Stromal cell of bone marrow (primary cell): ENCODE results near the gene TRIM8.

Experiments
- DNase-seq: peaks from one replicate; pipeline ENCODE4 v3.0.0-alpha.2; 2012; ENCODE audit warnings: low read depth

Gene TRIM8

DNA sequence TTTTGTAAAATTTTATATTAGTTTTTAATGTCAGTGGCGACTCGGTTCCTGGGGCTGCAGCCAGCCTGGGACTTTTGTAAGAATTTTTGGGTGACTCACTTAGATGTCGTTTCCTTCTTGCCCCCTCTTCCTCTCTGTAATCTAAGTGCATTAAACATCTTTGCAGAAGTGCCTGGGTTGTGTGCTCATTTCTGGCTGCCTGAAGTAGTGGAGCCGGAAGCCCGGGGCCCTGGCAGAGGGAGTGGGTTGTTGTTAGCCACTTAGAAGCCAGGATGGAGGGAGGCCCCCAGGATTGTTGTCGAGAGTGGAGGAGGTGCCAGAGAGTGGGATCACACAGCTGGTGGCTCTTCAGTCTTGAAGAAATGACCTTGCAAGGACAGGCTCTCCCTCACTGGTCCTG lies 11.0 kb upstream of the TRIM8 start:
- DNase-seq = no peak

DNA sequence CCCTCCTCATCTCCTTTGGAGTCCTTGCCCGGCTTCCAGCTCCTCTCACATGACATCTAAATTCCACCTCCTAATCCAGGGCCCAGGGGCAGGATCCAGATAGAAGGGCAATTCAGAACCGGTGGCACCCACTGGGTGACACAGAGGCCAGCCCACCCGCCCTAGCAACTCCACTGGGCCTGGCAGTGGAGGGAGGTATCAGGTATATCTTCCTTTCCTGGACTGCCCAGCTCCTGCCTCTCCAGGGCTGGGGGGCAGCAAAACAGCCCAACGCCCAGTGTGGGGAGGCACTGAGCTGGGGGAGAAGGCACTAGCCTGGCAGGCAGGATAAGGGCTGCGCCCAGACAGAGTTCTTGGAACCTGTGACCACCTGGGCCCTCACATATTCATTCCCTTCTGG lies 10.4 kb upstream of the TRIM8 start:
- no peak for DNase-seq

DNA sequence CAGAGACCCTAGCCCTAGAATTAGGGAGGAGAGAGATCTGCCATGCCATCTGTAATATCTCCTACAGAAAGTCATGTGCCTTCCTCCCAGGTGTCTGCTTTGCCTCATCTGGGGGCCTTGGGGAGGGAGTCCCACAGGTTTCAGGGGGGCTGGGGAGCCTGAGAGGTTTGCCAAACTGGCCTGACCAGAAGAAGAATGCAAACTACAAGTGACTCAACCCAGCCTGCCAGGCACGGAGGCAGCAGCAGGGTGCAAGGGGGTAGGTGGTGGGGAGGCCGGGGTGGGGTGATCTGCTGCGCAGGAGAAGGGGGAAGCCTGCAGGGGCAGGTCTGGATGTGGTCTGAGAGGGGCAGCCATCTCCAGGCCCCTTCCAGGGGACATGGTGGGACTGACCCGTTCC lies 9.6 kb upstream of the TRIM8 start:
- DNase-seq = no peak

DNA sequence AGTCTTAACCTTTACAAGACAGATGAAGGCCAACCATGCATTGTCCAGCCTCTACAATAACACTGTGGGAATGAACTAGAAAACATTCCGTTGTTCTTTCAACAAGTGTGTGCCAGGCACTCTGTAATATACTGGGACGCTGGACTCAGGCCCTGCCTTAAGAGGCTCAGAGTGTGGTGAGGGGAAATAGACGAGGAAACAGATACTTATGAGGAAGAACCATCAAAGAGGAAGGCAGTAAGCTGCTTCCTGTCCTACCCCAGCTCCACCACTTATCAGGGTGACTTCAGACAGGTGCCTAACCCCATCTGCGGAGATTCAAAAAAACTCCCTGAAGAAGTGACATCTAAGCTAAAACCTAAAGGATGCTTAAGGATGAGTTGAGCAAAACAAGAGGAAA lies 8.9 kb upstream of the TRIM8 start:
- DNase-seq = no peak

DNA sequence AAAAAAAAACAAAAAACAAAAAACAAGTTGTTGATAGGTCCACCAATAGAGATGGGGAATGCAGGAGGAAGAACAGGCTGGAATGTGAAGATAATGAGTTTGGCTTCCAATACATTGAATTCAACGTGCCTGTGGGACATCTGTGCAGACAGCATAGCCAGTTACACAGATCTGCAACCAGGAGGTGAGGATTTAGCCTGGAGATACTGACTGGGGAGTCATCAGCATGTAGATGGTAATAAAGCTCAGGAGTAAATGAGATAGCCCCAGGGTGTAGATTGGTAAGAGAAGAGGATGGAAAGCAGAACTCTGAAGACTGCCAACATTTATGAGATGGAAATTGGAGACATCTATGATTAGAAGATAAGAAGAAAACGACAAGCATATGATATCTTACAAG lies 4.7 kb upstream of the TRIM8 start:
- no peak for DNase-seq

DNA sequence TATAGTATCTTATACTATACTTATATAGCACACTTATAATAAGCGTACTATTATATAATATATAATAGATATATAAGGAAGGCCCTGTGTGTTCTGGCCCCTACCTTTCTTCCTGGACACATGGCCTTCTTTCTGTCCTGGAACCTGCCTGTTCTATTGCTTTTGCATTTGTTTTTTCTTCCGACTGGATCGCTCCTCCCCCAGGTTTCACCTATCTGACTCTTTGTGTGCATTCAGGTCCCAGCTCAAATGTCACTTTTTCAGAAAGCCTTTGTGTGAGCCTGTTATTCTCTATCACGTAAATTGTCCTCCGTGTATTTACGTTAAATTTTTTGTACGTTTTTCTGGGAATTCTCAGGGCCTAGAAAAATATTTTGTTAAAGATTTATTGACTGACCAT lies 2.9 kb upstream of the TRIM8 start:
- DNase-seq = no peak

DNA sequence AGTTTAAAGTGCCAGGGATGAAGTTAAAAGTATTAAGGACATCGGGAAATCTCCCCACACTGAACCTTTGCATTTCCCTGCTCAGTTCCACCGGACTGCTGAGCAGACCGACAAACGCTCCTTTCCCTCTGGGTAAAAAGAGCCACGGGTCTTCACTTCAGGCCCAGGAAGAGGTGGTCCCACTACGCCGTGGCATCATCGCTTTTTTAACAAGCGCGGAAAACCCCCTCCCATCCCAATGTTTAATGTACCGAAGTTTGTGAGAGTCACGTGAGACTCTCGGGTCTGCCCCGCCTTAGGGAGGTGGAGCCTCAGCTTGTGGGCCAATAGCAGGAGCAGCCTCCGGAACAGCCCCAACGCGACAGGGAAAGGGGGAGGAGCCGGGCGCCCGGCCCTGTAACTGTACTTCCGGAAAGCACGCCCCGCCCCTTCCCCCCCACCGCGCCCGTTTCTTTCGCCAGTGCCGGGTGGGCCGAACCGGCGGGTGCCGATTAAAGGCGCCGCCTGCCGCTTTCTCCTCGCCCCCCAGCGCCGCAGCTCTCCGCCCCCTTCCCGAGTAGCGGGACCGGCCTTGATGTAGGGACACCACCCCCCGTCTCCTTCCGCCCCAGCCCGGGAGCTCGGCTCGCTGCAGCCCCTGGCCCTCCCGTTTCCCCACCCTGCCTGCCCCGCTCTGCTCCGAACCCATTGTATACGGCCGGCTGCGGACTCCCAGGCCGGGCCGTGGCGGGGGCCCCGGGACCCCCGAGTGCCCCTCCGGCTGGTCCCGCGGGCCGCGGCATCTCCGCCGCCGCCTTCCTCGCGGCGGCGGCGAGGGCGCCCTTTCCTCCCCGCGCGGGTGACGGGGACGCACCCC lies 2.2 kb upstream of the TRIM8 start:
- peak; percentile 94 for DNase-seq

DNA sequence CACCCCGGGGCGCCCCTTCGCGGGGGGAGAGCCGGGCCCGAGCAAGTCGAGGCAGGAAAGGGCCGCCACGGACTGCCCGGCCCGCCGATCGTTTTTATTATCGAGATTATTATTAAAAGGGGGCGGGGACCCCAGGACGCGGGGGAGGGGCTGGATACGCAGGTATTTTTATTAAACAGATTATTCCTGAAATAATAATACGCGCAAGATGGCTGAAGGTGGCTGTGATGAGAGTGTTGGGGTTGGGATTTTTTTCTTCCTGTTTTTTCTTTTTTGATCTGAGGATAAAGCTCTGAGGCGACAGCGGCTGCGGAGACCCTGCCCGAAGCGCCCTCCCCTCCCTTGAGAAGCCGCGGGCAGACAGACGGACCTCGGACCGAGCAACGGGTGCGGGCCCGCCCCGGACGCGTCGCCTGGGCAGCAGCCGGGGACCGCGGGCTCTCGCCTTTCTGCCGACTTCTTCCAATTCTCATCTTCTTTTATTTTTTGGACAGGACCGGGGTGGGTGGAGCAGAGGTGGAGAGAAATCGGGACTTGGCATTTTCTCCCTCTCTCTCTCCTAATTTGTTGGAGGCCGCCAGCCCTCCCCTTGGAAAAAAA lies 1.4 kb upstream of the TRIM8 start:
- DNase-seq = peak; percentile 75

DNA sequence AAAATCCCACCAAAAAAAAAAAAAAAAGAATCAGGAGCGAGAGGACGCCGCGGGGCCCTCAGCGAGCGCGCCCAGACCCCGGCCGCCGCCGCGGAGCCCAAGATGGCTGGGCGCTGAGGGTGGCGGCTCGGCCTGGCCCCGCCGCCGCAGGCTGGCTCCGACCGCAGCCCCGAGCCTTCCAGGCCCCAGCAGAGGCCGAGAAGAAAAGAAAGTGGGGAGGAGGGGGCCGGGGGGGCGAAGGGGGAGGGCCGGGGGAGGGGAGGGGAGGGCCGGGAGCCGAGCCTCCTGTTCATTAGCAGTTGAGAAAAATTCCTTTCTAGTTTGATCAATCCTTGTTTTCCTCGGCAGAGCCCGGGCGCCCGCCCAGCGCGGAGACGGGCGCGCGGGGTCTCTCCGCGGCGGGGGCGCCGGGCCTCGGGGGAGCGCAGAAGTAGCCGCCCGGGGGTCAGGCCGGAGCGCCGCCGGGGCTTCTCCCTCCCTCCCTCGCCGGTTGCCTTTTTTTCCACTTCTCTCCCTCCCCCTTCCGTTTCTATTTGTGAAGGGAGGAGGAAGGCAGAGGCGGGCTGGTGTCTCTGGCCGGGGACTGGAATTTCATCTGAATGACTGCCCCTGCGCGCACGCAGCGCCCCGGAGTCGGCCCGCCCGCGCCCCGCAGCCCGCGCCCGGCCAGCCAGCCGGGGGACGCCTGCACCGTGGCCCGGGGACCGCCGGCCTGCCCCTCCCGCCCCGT lies 778 bp upstream of the TRIM8 start:
- DNase-seq = peak; percentile 76

DNA sequence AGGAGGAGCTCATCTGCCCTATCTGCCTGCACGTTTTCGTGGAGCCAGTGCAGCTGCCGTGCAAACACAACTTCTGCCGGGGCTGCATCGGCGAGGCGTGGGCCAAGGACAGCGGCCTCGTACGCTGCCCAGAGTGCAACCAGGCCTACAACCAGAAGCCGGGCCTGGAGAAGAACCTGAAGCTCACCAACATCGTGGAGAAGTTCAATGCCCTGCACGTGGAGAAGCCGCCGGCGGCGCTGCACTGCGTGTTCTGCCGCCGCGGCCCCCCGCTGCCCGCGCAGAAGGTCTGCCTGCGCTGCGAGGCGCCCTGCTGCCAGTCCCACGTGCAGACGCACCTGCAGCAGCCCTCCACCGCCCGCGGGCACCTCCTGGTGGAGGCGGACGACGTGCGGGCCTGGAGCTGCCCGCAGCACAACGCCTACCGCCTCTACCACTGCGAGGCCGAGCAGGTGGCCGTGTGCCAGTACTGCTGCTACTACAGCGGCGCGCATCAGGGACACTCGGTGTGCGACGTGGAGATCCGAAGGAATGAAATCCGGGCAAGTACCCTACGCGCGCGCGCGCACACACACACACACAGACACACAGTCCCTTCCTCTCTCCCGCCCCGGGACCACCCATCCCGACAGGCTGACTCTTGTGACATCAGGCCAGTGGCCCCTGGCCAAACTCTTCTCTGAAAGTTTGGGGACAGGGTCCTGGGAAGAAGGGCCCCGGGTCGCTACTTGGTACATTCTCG lies 538 bp downstream of the TRIM8 start:
- DNase-seq = no peak

DNA sequence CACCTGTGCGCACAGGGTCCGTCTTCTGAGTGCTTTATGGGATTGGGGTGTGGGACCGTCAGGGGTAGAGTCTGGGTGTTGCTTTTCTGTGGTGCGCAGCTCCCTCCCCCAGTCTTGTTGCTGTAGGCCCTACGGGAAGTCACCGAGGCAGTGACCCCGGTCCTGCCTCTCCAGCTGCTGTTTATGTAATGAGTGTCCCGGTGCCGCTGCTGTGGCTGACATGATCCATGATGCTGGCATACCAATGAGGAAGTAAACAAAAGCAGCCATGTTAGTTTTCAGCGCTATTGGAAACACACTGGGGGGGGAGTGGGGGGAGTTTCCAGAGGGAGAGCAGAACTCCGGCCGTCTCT lies 1.1 kb downstream of the TRIM8 start:
- no peak for DNase-seq

DNA sequence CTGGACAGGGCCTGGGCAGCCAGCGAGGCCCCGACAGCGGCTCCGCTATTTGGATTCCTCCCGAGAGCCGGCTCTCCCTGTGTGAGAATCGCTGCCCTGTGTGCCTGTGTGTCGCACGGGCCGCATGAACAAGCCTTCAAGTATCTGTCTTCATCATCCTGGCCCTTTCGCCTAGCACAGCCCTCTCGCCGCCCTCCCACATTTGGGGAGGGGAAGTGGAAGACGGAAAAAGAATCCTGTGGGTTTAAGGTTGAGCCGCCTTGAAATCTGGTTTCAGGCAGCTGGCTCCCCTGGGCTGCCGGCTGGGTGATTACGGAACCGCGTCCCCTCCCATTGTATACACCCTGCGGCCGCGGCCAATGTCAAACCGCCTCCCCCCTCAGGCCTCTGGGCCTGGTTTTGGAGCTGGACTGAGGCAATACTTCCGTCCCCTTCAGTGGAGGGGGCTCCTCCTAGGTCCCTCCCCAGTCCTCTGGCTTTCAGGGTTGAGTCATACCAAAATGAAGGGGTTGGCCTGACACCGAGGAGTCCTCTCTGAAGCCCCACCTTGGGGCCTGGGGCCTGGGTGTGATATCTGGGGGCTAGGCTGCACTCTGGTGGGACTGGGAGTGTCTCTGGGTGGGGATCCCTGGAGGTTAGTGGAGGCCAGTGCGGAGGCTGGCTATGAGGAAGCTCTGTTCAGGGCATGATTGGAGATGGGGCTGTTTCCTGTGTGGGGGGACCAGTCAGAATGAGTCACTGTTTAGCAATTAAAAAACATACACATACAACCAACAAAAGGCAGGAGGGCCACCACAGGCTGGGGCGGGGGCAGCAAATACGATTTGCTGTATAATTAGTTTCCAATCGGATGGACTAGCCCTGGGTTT lies 1.7 kb downstream of the TRIM8 start:
- DNase-seq = peak; percentile 96

DNA sequence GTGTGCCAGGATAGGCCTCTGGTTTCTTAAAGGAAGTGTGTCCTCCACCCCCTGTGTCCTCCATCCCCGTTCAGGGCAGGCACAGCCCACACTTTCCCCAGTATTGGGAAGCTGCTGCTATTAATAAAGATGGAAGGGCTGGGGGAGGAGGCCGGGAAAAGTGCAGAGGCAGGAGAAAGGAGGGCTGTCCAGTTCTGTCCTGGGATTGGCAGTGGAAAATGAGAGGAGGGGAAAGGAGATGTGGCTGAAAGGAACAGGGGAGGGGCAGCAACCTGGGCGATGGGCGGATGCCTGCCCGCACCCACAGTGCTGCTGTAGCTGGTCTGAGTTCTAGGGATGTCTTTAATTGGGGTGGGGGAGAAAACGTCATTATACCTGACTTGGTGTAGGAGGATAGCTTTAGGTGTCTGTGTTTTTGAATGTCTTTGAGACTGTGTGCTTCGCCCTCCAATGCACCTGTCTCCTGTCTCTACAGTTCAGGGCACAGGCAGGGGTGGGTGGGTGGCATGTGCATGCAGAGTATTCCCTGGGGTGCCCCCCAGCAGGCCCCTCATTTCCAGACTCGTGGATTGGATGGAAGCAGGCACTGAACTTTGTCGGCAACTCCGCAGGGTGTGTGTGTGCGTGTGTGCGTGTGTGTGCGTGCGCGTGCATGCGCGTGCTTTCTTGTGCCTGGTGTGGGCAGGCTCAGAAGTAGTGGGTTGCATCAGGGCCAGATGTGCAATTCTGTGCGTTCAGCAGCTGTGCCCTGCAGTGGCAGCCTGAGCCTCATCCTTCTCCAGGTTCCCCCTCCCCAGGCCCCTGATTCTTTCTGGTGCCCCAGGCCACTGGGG lies 2.5 kb downstream of the TRIM8 start:
- DNase-seq = no peak

DNA sequence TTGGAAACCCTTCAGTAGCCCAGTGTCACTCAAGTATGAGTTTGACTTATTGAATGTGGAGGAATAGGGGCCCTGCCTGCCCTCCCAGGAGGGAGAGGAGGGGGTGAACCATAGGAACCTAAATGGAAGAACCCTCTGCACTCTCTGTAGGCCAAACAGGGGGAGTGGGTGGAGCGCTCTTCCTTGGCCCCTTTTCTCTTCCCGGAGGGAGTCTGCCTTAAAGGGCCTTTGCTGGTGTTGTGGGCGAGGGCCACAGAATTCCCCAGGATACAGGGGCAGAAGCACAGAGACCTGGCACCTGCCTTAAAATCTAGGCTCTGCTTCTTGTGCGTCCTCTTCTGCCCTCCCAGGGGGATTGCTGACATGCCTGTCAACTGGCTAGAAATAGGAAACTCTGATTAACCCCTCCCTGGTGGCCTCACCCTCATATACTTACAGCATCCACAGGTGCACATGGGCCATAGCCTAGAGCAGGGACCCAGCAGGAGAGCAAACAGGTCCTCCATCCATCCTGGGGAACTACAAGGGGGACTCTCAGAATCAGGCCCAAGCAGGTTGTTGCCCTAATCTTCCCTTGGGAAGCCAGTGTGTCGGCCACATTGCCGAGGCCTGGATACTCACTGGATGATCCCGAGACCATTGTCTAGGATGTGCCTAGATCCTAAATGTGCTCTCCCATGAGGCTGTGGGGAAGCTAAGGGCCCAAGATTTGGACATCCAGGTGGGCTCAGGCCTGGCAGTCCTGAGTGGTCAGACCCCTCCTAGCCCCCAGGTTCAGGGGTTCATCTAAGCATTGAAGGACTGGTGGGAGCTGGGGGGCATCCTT lies 3.4 kb downstream of the TRIM8 start:
- DNase-seq = no peak

DNA sequence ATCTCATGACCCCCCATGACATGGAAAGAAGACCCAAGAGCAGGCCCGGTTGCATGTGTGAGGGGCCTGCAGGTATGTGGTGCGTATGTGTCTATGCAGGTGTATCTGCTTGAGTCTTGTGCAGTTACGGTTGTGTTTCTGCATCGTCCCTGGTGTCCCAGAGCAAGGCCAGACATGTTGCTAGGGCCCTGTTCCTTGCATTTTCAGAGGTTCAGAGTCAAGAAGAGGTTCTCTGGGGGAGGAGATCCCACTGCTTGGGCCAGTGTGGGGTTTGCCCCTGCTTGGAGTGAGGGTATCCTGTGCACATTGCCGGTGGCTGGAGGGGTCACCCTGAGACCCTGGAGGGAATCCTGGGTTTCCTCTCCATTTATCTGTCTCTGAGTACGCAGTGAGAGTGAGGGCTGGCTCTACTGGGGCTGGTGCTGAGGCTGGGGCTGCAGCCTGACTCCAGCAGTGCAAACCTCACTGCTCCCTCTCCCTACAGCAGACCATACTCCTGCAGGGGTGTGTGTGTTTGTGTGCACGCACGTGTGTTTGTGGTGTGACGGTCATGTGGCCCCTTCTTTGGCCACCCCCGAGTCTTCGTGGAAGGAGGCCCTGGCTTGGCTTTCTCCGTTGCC lies 4.1 kb downstream of the TRIM8 start:
- DNase-seq = no peak

DNA sequence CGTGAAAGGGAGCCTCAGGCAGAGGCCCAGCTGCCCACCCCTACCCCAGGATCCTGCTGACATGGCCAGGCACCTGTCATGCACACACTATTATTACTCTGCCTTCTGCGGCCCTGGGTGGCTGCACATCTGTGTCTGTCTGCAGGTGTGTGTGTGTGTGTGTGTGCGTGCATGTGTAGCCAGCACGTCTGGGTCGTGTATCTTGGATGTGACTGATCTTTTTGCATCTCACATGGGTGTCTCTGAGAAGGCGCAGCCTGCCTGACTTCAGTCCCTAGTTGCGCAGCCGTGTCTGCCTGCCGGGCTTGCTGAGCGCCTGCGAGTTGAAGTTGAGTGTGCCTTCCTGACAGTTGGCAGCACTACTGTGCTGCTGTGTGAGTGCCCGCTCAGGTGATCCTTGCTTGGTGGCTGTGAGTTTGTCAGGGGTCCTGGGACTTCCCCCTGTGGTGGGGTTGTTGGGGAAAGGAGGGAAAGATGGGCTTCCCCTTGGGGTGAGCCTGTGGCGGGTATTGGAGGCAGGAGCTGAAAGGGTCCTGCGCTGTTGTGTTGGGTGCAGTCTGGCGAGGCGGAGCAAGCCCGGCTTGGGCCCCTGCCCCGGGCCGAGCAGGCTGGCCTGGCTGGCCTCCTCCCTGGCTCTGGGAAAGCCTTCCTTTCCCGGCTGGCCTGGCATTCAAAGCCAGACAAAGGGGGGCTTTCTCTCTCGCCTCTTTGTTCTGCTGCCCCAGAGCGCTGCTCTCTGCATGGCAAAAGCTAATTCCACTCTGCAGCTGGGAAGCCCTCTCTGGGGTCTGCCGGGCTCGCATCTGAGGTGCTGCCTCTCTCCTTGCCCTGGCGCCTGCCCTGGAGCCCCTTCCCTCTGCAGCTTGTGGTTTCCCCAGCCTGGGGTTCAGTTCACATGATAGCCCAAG lies 4.9 kb downstream of the TRIM8 start:
- DNase-seq = no peak

DNA sequence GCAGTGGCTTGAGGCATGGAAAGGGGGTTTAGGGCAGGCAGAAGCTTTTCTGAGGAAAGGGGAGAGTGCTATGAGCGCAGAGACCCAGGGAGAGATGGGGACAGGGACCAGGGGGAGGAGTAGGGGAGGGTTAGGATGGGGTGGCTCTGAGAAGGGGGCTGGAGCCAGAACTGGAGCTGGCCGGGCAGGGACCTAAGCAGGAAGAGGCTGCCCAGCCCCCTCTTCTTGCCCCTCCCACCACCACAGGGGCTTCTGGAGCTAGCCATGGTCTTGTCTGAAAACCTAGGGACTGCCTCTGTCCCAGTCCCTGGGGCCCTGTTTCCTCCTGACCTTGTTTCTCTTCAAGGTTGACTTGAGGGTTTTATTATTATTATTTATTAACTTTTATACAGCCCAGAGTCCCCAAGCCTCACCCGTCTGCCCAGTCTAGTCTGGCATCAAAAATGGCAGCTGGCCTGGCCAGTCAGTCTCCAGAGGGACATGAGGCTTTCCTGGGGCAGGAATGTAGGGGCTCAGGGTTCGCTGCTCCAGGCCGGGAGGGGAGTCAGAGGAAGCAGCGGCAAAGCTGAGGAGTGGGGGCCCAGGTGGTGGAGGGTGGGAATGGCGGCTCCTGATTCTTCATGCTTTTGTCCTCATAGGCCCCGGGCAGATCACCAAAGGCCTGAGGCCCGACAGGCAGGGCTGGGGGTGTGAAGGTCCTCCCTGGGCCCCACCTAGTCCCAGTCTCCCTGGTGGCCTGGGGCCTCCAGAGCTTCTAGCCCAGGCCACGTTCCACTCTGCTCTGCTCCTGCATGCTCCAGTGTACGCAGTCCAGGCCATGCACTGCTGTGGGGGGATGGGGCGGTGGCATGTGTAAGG lies 5.7 kb downstream of the TRIM8 start:
- no peak for DNase-seq
